CD4-positive, alpha-beta T cell treated with Interleukin-6 for 4 hours (primary cell): ENCODE measurements around the gene HTATSF1.
A peak's percentile ranks its signal among the peaks of the same experiment; 100 is the strongest.

Experiments
- DNase-seq: peaks from one replicate; pipeline ENCODE4 v3.0.0-alpha.2; 2020; ENCODE audit warnings: mixed read lengths

The HTATSF1 gene

GRCh38 chrX:136496764-136497555, 432 bp upstream of the HTATSF1 start:
- DNase-seq: peak; percentile 90

- DNase-seq: no peak
Measured at GRCh38 chrX:136519069-136519468, 21.7 kb downstream of the HTATSF1 start.

- no peak for DNase-seq
Measured at GRCh38 chrX:136523770-136524169, 26.4 kb downstream of the HTATSF1 start.

GRCh38 chrX:136525738-136526606, 28.6 kb downstream of the HTATSF1 start:
- DNase-seq: no peak

- DNase-seq: no peak
Measured at GRCh38 chrX:136528645-136529315, 31.4 kb downstream of the HTATSF1 start.

- DNase-seq: no peak
Measured at GRCh38 chrX:136529795-136530194, 32.4 kb downstream of the HTATSF1 start.

- DNase-seq: no peak
Measured at GRCh38 chrX:136531951-136532350, 34.6 kb downstream of the HTATSF1 start, which contains the start of gene VGLL1. Gene VGLL1 (plus strand): TSS chrX:136532215. CDS start chrX:136536021, 3,806 bp downstream.

GRCh38 chrX:136534131-136534530, 36.7 kb downstream of the HTATSF1 start:
- DNase-seq: no peak

- no peak for DNase-seq
Measured at GRCh38 chrX:136538811-136539210, 41.4 kb downstream of the HTATSF1 start.

- no peak for DNase-seq
Measured at GRCh38 chrX:136540226-136540625, 42.8 kb downstream of the HTATSF1 start.

- no peak for DNase-seq
Measured at GRCh38 chrX:136541294-136541693, 43.9 kb downstream of the HTATSF1 start.

GRCh38 chrX:136542281-136542680, 44.9 kb downstream of the HTATSF1 start:
- no peak for DNase-seq

- DNase-seq: no peak
Measured at GRCh38 chrX:136546371-136546781, 49.0 kb downstream of the HTATSF1 start.

- no peak for DNase-seq
Measured at GRCh38 chrX:136549226-136549625, 51.8 kb downstream of the HTATSF1 start.

GRCh38 chrX:136551410-136551809, 54.0 kb downstream of the HTATSF1 start:
- DNase-seq: no peak

GRCh38 chrX:136555694-136556093, 58.3 kb downstream of the HTATSF1 start:
- no peak for DNase-seq
